Subcutaneous abdominal adipose tissue (tissue), 5 donors: Measurements from ENCODE around the gene INSIG1.

Experiments used
- H3K27ac ChIP-seq: one replicate; pipeline ENCODE4 v1.7.0; 2013; ENCODE audit warnings: low read depth, mild to moderate bottlenecking, inconsistent platforms, low read length, moderate library complexity
- H3K27me3 ChIP-seq, 5 donors: one replicate each; pipeline ENCODE4 v1.7.0; 2013; ENCODE audit warnings: low read length in 5 of 5, inconsistent platforms in 1 of 5; ENCODE audit not compliant: control insufficient read depth in 5 of 5, insufficient read depth in 4 of 5
- H3K36me3 ChIP-seq, 5 donors: one replicate each; pipeline ENCODE4 v1.7.0; 2013; ENCODE audit warnings: low read length in 5 of 5; ENCODE audit not compliant: control insufficient read depth in 5 of 5, insufficient read depth in 5 of 5
- H3K4me1 ChIP-seq, 5 donors: one replicate each; pipeline ENCODE4 v1.7.0; 2013; ENCODE audit warnings: low read length in 5 of 5, mild to moderate bottlenecking in 3 of 5, moderate library complexity in 1 of 5; ENCODE audit not compliant: control insufficient read depth in 5 of 5, insufficient read depth in 5 of 5
- H3K4me3 ChIP-seq, 5 donors: one replicate each; pipeline ENCODE4 v1.7.0; 2013; ENCODE audit warnings: low read length in 5 of 5, low read depth in 1 of 5
- H3K9ac ChIP-seq, 5 donors: one replicate each; pipeline ENCODE4 v1.7.0; 2013; ENCODE audit warnings: low read length in 5 of 5, mild to moderate bottlenecking in 4 of 5, moderate library complexity in 3 of 5
- H3K9me3 ChIP-seq, 5 donors: one replicate each; pipeline ENCODE4 v1.7.0; 2013; ENCODE audit warnings: low read length in 5 of 5; ENCODE audit not compliant: control insufficient read depth in 5 of 5
- donor health status: healthy.
- donor health status: healthy.
- donor health status: healthy.
- donor health status: healthy.
- donor health status: healthy.

Gene INSIG1

DNA sequence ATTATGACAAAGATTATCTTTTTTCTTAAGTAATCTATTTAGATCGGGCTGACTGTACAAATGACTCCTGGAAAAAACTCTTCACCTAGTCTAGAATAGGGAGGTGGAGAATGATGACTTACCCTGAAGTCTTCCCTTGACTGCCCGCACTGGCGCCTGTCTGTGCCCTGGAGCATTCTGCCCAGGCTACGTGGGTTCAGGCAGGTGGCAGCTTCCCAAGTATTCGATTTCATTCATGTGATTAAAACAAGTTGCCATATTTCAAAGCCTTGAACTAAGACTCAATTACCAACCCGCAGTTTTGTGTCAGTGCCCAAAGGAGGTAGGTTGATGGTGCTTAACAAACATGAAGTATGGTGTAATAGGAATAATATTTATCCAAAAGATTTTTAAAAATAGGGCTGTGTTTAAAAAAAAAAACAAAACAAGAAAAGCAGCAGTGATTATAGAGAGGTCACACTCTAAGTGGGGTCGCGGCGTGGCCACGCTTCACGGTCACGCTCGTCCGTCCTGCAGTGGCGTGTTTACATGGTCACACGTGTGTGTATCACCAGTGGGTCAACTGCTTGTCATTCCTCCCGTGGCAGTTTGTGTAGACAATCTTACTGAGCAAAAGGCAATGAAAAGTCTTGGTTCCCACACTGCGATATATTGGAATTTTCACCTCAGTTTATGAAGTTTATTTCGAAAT, 10.8 kb downstream of the INSIG1 start:
- peaks cover 0 to 12% (median 0%) of the 10 kb centered on the region in 5 donors for H3K4me1 ChIP-seq
- H3K36me3 ChIP-seq: peaks cover 20 to 72% (median 56%) of the 10 kb centered on the region in 5 donors

DNA sequence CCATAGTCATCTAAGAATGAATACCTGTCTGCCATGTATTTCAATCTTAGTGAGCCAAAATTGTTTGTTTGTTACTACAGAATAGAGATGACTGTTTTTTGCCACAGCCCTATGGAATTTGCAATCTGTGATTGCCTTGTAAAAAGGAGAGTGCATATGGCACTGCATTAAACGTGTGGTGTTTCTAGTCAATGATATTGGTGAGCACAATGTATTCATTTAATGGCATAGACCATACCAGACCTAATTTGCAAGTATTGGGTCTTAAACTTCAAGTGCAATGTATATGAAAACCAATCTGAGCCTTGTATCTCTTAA, 11.3 kb downstream of the INSIG1 start:
- H3K36me3 ChIP-seq: peaks cover 17 to 67% (median 51%) of the 10 kb centered on the region in 5 donors
- no peak overlapping the region for H3K9ac ChIP-seq
- no peaks in the 10 kb centered on the region for H3K9me3 ChIP-seq
- H3K4me1 ChIP-seq: peaks cover 0 to 12% (median 0%) of the 10 kb centered on the region in 5 donors
- no peak overlapping the region for H3K27ac ChIP-seq
- no peak overlapping the region for H3K4me3 ChIP-seq
- H3K27me3 ChIP-seq: no peaks in the 10 kb centered on the region

More for the DNA sequence above, 10.8 kb downstream of the INSIG1 start:
- no peak overlapping the region for H3K27ac ChIP-seq
- H3K27me3 ChIP-seq: no peaks in the 10 kb centered on the region
- H3K4me3 ChIP-seq: no peak overlapping the region
- H3K9me3 ChIP-seq: no peaks in the 10 kb centered on the region
- no peak overlapping the region for H3K9ac ChIP-seq

DNA sequence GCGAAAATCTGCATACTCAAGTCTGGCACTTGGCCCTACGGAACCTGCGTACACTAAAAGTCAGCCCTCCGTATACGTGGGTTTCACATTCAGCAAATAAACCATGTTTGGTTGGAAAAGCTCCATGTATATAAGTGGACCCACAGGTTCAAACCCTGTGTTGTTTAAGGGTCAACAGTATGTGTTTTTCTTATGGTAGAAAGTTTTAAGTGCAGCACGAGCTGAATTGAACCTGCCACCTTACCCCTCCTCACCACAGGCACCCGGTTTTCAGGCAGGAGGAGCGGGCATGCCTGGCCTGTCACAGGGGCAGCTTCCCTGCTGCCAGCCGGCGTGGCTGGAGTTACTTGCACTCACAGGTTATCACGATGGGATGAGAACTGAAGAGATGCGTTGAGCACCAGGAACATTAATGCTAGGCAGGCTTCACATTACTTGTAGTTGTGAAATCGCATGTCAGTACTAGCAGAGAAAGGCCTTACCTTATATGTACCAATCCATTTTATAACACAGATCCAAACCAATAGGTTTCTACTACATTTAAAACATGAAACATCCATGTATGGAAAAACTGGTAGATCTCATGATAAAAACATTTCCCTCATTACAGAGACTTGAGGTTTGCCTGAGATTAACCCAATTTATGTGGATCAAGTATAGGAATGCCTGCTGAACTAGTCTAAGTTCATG, 12.9 kb downstream of the INSIG1 start:
- peaks cover 0 to 9% (median 0%) of the 10 kb centered on the region in 5 donors for H3K4me1 ChIP-seq
- no peak overlapping the region for H3K9ac ChIP-seq
- no peaks in the 10 kb centered on the region for H3K27me3 ChIP-seq
- H3K36me3 ChIP-seq: peaks cover 17 to 53% (median 40%) of the 10 kb centered on the region in 5 donors
- no peak overlapping the region for H3K4me3 ChIP-seq
- H3K27ac ChIP-seq: no peak overlapping the region
- no peaks in the 10 kb centered on the region for H3K9me3 ChIP-seq

DNA sequence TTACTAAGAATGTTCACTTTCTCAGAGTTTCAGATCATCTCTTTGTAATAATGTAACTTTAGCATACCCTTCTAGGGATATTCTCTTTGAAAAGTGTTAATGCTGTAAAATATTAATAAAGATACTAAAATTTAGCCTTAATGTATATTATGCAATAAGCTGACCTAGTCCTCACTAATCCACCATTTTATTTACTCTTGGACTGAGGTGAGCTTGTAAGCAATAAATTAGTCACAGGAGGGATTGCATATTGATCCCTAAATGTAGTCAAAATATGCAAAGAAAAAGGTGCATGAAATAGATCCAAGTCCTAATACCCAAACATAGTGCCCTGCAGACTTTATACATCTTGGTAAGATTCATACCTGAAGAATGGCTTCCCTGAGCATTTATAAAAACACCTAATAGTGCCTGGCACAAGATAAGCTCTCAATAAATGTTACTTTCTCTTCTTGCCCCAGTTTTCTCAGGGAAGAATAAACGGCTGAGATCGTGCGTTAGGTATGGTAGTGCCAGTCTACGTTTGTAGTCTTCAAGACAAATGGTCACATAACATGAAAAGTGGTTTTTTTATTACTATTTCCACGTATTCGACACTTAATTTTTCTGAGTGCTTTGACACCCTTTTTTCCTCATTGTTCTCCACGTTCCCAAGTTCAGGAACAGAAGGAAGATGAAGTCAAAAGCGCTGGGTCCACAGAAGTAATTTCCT, 14.3 kb downstream of the INSIG1 start:
- Histone ChIP-seq H3K9ac (no peak overlapping the region), H3K27me3 (no peaks in the 10 kb centered on the region), H3K4me3 (no peak overlapping the region), H3K9me3 (no peaks in the 10 kb centered on the region), H3K27ac (no peak overlapping the region), H3K36me3 (peaks cover 17 to 39% (median 30%) of the 10 kb centered on the region in 5 donors), H3K4me1 (peaks cover 0 to 8% (median 0%) of the 10 kb centered on the region in 5 donors)

DNA sequence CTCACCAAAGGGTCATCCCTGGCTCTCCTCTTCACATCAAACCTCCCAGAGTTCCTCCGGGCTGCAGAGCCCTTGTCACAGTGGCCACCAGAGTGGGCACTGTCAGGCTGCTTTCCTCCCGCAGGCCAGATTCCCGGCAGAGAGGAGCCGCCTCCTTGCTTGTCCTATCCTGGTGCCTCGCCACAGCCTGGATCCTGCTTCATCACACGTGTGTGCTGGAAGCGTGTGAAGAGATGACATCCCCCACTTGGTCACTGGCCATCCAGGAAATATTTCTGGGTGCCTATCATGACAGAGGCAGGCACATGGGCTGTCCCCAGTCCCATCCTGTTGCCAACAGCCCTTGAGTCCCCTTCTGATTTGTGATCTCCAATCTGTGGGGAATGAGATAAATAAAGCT, 15.0 kb downstream of the INSIG1 start:
- H3K36me3 ChIP-seq: peaks cover 10 to 33% (median 24%) of the 10 kb centered on the region in 5 donors
- no peak overlapping the region for H3K27ac ChIP-seq
- no peak overlapping the region for H3K9ac ChIP-seq
- H3K4me1 ChIP-seq: peaks cover 0 to 7% (median 0%) of the 10 kb centered on the region in 5 donors
- H3K4me3 ChIP-seq: no peak overlapping the region
- no peaks in the 10 kb centered on the region for H3K27me3 ChIP-seq
- H3K9me3 ChIP-seq: peaks cover 0 to 3% (median 0%) of the 10 kb centered on the region in 5 donors

DNA sequence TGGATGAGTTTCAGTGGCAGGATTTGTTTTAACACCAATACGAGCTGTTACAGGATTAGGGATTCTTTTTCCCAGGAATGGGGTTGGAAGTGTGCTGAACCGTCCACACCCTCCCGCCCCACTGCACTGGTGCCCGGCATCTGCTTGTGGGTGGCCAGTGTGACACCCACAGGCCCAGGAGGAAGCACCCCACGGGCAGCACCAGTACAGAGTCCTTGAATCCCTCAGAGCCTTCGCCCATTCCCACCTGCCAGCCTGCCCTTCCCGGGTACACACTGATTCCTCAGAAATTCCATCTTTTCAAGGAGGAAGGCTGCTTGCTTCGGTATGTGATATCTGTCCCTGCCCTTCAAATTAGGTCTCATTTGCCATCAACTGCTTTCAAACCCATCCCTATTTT, 15.4 kb downstream of the INSIG1 start:
- H3K9me3 ChIP-seq: peaks cover 0 to 3% (median 0%) of the 10 kb centered on the region in 5 donors
- no peak overlapping the region for H3K27ac ChIP-seq
- no peaks in the 10 kb centered on the region for H3K27me3 ChIP-seq
- H3K4me1 ChIP-seq: peaks cover 0 to 7% (median 0%) of the 10 kb centered on the region in 5 donors
- H3K36me3 ChIP-seq: peaks cover 8 to 28% (median 20%) of the 10 kb centered on the region in 5 donors
- no peak overlapping the region for H3K9ac ChIP-seq
- H3K4me3 ChIP-seq: no peak overlapping the region

DNA sequence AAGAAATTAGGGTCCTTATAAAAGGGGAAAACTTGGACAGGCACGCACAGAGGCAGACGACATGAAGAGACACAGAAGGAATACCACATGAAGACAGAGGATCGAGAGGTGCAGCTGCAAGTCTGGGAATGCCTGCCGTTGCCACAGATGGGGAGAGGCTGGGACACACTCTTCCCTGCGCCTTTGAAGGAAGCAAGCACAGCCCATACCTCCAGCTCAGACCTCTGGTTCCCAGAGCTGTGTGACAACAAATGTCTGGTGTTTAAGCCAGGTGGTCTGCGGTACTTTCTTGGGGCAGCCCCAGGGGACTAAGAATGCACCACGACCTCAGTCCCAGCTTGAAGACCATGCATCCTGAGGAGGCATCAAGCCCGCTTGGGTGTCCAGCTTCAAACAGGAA, 18.3 kb downstream of the INSIG1 start:
- no peaks in the 10 kb centered on the region for H3K27me3 ChIP-seq
- peaks cover 0 to 3% (median 0%) of the 10 kb centered on the region in 5 donors for H3K9me3 ChIP-seq
- H3K36me3 ChIP-seq: no peaks in the 10 kb centered on the region
- H3K4me3 ChIP-seq: no peak overlapping the region
- H3K27ac ChIP-seq: no peak overlapping the region
- peaks cover 0 to 7% (median 0%) of the 10 kb centered on the region in 5 donors for H3K4me1 ChIP-seq
- no peak overlapping the region for H3K9ac ChIP-seq

DNA sequence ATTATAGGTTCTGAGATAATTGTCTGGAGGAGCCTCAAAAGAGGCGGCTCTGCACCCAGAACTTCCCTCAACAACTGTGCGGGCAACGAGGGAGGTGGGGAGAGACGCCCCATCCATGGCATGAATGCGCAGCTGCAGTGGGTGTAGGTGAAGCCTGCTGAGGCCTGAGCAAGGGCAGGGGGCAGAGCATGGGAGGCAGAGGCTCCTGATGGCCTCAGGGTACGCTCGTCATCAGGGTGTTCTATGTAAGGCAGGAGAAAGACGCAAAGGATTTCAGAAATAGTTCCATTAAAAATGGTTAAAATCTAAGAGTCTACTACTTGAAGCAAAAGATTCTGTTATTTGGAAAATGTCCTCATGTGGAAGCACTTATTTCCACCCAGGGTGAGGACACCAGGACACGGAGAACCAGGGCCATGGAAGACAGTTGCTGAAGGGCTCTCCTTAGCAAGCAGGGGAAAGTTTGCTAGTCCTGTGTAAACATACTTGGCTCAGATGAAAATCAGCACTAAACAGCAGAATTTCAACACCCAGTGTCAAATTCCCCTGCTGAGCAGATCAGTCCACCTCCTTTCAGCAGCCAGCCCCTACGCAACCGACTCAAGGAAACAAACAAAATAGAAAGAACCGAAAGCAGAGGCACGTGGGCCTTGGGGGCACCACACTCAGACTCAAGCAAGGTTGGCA, 18.9 kb downstream of the INSIG1 start:
- no peak overlapping the region for H3K9ac ChIP-seq
- H3K27me3 ChIP-seq: no peaks in the 10 kb centered on the region
- H3K27ac ChIP-seq: no peak overlapping the region
- peaks cover 0 to 7% (median 0%) of the 10 kb centered on the region in 5 donors for H3K4me1 ChIP-seq
- no peak overlapping the region for H3K4me3 ChIP-seq
- peaks cover 0 to 3% (median 0%) of the 10 kb centered on the region in 5 donors for H3K9me3 ChIP-seq
- no peaks in the 10 kb centered on the region for H3K36me3 ChIP-seq

DNA sequence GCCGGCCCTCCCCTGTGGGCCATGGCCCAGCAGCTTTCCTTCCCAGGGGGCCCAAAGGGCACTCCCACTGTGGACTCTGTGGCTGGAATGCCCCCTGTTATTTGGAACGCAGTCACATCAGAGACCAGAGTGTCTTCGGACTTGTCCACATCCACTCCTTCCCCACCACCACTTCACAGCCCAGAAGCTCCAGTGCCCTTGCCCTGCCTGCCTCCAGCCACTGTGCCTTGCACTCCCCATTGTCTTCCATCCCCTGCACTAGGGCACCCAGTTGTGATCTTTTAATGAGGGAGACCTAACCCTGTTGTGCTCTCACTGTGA, 19.4 kb downstream of the INSIG1 start:
- Histone ChIP-seq H3K4me3 (no peak overlapping the region), H3K9me3 (peaks cover 0 to 3% (median 0%) of the 10 kb centered on the region in 5 donors), H3K27me3 (no peaks in the 10 kb centered on the region), H3K36me3 (no peaks in the 10 kb centered on the region), H3K9ac (no peak overlapping the region), H3K4me1 (peaks cover 0 to 7% (median 0%) of the 10 kb centered on the region in 5 donors), H3K27ac (no peak overlapping the region)
